ENCODE results near the gene ARFGAP1. TPM values are rescaled to one million over a fixed set of nuclear protein-coding genes. Genes with fewer than 3 reads are reported as not detected.

The ARFGAP1 gene
- total RNA-seq, 3 donors from 2014 or later (not counting 1 experiment from before 2014, with no cell fraction given), result 118 to 138 (median 127) TPM

DNA sequence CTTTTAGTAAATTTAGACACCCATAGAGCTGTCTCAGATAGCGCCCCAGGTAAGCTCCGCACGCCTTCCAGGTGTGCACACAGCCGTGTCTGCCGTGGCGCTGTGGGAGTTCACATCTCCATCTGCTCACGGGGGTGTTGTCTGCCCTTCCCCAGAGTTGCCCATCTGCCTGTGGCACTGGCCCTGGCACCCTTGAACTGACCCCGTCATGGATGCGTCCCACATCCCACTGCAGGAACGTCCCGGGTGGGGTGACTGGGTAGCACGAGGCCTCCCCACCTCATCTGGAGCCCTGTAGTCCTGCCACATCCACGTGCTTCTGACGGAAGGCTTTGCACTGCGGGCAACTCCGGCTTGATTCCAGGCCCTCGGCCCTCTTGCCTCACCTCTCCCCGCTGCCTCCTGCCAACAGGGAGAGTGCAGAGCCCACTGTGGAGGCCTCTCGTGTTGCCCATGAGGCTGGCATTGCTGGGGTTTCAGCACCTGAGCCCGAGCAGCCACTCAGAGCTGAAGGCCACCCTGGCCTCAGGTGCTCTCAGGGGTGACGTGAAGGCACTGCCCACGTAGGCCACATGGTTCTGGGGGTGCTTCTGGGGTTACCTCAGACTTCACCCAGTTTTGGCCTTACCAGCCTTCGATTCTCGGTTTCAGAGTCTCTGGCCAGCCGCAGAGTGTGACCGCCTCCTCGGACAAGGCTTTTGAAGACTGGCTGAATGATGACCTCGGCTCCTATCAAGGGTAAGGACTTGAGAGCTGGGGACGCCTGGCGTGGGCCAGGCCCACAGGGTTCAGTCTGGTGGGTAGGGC is 5.1 kb downstream of the ARFGAP1 start:
- H3K36me3 ChIP-seq (ENCODE audit: control insufficient read depth, insufficient read depth, low read length), result peaks cover 44% of the 10 kb centered on the region

GRCh38 chr20:63278661-63279060 is 6.0 kb downstream of the ARFGAP1 start:
- H3K4me1 ChIP-seq (ENCODE audit: control insufficient read depth, insufficient read depth, low read length), result peaks cover 9% of the 10 kb centered on the region
- peaks cover 23 to 27% of the 10 kb centered on the region in 2 donors for H3K4me1 Mint-ChIP-seq
- H3K9me3 Mint-ChIP-seq, result no peaks in the 10 kb centered on the region
- H3K9me3 ChIP-seq (ENCODE audit: control insufficient read depth, insufficient read depth, low read length), result no peaks in the 10 kb centered on the region
- H3K36me3 Mint-ChIP-seq, result no peaks in the 10 kb centered on the region
- no peak overlapping the region for H3K4me3 ChIP-seq (ENCODE audit: low read length)
- 94% methylated on average over 17 of the region's 17 CpGs for WGBS (ENCODE audit: insufficient coverage)
- H3K27me3 Mint-ChIP-seq (ENCODE audit: low read depth in 2 of 2), result no peaks in the 10 kb centered on the region
- no peak overlapping the region for H3K4me3 Mint-ChIP-seq
- no peak overlapping the region for H3K27ac ChIP-seq (ENCODE audit: low read length)
- ATAC-seq (no peak), DNase-seq (no peak)
- H3K27ac Mint-ChIP-seq, result no peak overlapping the region
- no peak for TF ChIP-seq CTCF (IDR thresholded peaks at IDR 0.05)
- H3K36me3 ChIP-seq (ENCODE audit: control insufficient read depth, insufficient read depth, low read length), result peaks cover 48% of the 10 kb centered on the region
- H3K27me3 ChIP-seq (ENCODE audit: control insufficient read depth, insufficient read depth, low read length), result no peaks in the 10 kb centered on the region
- intact Hi-C loops (cut with micrococcal nuclease), result no loop called here

More for the DNA sequence above, 5.1 kb downstream of the ARFGAP1 start:
- no peak overlapping the region for H3K4me3 Mint-ChIP-seq
- H3K4me1 ChIP-seq (ENCODE audit: control insufficient read depth, insufficient read depth, low read length), result peaks cover 16% of the 10 kb centered on the region
- 97% methylated on average over 30 of the region's 30 CpGs for WGBS (ENCODE audit: insufficient coverage)
- no peaks in the 10 kb centered on the region for H3K9me3 Mint-ChIP-seq
- H3K4me3 ChIP-seq (ENCODE audit: low read length), result no peak overlapping the region
- TF ChIP-seq CTCF (IDR thresholded peaks at IDR 0.05), result no peak
- ATAC-seq (no peak), DNase-seq (no peak)
- no peak overlapping the region for H3K27ac ChIP-seq (ENCODE audit: low read length)
- H3K27me3 Mint-ChIP-seq (ENCODE audit: low read depth in 2 of 2), result no peaks in the 10 kb centered on the region
- H3K36me3 Mint-ChIP-seq, result no peaks in the 10 kb centered on the region
- peaks cover 29 to 32% of the 10 kb centered on the region in 2 donors for H3K4me1 Mint-ChIP-seq
- H3K27ac Mint-ChIP-seq, result no peak overlapping the region
- H3K27me3 ChIP-seq (ENCODE audit: control insufficient read depth, insufficient read depth, low read length), result no peaks in the 10 kb centered on the region
- intact Hi-C loops (cut with micrococcal nuclease), result no loop called here
- no peaks in the 10 kb centered on the region for H3K9me3 ChIP-seq (ENCODE audit: control insufficient read depth, insufficient read depth, low read length)

- no peak for DNase-seq
- H3K27ac Mint-ChIP-seq, result no peak overlapping the region
Measured at GRCh38 chr20:63279931-63280330, 7.3 kb downstream of the ARFGAP1 start.

More at GRCh38 chr20:63279931-63280330, 7.3 kb downstream of the ARFGAP1 start:
- Mint-ChIP-seq H3K9me3 (no peaks in the 10 kb centered on the region), H3K36me3 (no peaks in the 10 kb centered on the region), H3K27me3 (ENCODE audit: low read depth in 2 of 2) (no peaks in the 10 kb centered on the region), H3K4me3 (no peak overlapping the region), H3K4me1 (peaks cover 11 to 14% of the 10 kb centered on the region in 2 donors)
- intact Hi-C loops (cut with micrococcal nuclease), result no loop called here
- Histone ChIP-seq H3K27me3 (ENCODE audit: control insufficient read depth, insufficient read depth, low read length) (no peaks in the 10 kb centered on the region), H3K27ac (ENCODE audit: low read length) (no peak overlapping the region), H3K36me3 (ENCODE audit: control insufficient read depth, insufficient read depth, low read length) (peaks cover 48% of the 10 kb centered on the region), H3K4me3 (ENCODE audit: low read length) (no peak overlapping the region), H3K4me1 (ENCODE audit: control insufficient read depth, insufficient read depth, low read length) (no peaks in the 10 kb centered on the region), H3K9me3 (ENCODE audit: control insufficient read depth, insufficient read depth, low read length) (no peaks in the 10 kb centered on the region)
- TF ChIP-seq CTCF (IDR thresholded peaks at IDR 0.05), result no peak
- no peak for ATAC-seq
- WGBS (ENCODE audit: insufficient coverage), result 97% methylated on average over 15 of the region's 15 CpGs
